ENCODE measurements around the gene LMNTD1.

Gene LMNTD1

DNA sequence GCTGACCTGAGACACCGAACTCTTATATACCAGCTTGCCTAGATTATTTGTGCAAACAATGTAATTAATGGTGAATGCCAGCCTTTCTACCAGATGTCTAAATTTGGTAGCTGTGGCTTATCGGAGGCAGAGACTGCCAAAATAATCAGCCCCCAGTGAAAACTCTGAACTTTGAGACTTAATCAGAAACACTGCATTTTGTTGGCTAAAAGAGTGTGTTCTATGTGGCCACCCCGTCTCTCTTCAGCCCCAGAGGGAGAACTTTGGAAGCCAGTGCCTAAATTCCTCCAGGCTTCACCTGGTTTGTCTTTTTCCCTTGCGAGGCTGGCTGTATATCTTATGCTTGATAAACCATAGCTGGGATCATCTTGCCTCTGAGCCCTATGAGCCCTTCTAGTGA lies 90.1 kb downstream of the LMNTD1 start:
- TF ChIP-seq, protein P1, sequence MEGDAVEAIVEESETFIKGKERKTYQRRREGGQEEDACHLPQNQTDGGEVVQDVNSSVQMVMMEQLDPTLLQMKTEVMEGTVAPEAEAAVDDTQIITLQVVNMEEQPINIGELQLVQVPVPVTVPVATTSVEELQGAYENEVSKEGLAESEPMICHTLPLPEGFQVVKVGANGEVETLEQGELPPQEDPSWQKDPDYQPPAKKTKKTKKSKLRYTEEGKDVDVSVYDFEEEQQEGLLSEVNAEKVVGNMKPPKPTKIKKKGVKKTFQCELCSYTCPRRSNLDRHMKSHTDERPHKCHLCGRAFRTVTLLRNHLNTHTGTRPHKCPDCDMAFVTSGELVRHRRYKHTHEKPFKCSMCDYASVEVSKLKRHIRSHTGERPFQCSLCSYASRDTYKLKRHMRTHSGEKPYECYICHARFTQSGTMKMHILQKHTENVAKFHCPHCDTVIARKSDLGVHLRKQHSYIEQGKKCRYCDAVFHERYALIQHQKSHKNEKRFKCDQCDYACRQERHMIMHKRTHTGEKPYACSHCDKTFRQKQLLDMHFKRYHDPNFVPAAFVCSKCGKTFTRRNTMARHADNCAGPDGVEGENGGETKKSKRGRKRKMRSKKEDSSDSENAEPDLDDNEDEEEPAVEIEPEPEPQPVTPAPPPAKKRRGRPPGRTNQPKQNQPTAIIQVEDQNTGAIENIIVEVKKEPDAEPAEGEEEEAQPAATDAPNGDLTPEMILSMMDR (IDR thresholded peaks at IDR 0.05; ENCODE audit: low read depth, low read length), result no peak
- no peak for DNase-seq (ENCODE audit: low read depth, low spot score)
- in situ Hi-C loops (cut with HindIII; ENCODE audit: low sequenced_read_pairs), result no loop called here

DNA sequence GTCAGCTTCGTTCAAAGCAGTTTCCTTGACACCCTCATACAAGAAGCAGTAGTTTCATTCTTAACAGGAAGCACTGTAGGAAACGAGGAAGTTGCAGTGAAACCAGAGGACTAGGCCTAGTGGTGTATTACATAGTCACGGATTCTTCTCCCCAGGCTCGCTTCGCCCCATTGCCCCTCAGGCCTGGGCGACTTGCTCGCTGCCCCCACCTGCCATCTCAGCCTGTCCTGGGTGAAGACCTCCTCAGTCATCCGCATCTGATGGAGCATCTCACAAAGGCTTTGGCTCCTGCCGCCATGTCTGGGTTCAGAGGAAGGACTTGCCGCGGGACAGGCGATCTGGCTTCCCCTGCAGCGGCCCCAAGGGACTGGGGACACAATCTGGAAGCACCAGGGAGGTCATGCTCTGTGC lies 93.5 kb downstream of the LMNTD1 start:
- H3K4me3 ChIP-seq (ENCODE audit: low read depth, low read length), result no peak overlapping the region
- DNase-seq (ENCODE audit: low read depth, low spot score), result no peak
- TF ChIP-seq, protein P1 (IDR thresholded peaks at IDR 0.05; ENCODE audit: low read depth, low read length), result no peak
- in situ Hi-C loops (cut with HindIII; ENCODE audit: low sequenced_read_pairs), result no loop called here

More for the DNA sequence above, 90.1 kb downstream of the LMNTD1 start:
- no peak overlapping the region for H3K4me3 ChIP-seq (ENCODE audit: low read depth, low read length)

DNA sequence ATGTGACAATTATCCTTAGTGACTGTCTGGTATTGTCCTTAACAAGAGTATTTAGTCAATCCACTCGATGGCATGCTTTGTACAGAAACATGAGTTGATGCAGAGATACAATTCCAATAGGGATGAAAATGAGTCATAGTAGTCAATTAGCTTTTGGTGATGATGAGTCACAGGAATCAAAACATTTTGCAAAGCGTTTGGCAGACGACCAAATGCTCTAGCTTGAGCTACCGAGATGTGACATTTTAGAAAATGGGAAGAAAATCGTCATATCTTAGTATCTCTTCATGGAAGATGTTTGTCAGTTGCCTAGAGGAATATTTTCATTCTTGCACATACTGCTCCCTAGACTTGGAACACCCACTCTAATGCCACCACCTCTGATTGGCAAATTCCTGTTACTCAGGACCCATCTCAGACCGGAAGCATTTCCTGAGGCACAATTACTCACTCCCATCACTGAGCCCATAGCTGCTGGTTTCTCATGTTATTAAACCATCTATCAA lies 95.0 kb downstream of the LMNTD1 start:
- TF ChIP-seq, protein P1 (IDR thresholded peaks at IDR 0.05; ENCODE audit: low read depth, low read length), result no peak
- no peak overlapping the region for H3K4me3 ChIP-seq (ENCODE audit: low read depth, low read length)
- DNase-seq (ENCODE audit: low read depth, low spot score), result peak; percentile 95
- in situ Hi-C loops (cut with HindIII; ENCODE audit: low sequenced_read_pairs), result no loop called here

DNA sequence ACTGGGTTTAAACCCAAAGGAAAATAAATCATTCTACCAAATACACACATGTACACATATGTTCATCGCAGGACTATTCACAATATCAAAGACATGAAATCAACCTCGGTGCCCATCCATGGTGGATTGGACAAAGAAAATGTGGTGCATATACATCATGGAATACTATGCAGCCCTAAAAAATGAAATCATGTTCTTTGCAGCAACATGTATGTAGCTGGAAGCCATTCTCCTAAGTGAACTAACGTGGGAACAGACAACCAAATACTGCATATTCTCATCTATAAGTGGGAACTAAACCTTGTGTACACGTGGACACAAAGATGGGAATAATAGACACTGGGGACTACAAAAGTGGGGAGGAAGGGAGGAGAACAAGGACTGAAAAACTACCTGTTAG lies 96.6 kb downstream of the LMNTD1 start:
- DNase-seq (ENCODE audit: low read depth, low spot score), result no peak
- TF ChIP-seq, protein P1 (IDR thresholded peaks at IDR 0.05; ENCODE audit: low read depth, low read length), result no peak
- H3K4me3 ChIP-seq (ENCODE audit: low read depth, low read length), result no peak overlapping the region
- in situ Hi-C loops (cut with HindIII; ENCODE audit: low sequenced_read_pairs), result no loop called here

DNA sequence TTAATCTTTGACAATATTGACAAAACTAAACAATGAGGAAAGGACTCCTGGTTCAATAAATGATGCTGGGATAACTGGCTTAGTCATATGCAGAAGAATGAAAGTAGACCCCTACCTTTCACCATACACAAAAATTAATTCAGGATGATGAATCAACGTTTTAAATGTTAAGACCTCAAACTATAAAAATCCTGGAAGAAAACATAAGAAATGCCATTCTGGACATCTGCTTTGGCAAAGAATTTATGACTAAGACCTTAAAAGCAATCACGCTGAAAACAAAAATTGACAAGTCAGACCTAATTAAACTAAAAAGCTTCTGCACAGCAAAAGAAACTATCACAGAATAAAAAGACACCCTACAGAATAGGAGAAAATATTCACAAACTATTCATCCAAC lies 97.4 kb downstream of the LMNTD1 start:
- TF ChIP-seq, protein P1 (IDR thresholded peaks at IDR 0.05; ENCODE audit: low read depth, low read length), result no peak
- in situ Hi-C loops (cut with HindIII; ENCODE audit: low sequenced_read_pairs), result no loop called here
- H3K4me3 ChIP-seq (ENCODE audit: low read depth, low read length), result no peak overlapping the region
- no peak for DNase-seq (ENCODE audit: low read depth, low spot score)

DNA sequence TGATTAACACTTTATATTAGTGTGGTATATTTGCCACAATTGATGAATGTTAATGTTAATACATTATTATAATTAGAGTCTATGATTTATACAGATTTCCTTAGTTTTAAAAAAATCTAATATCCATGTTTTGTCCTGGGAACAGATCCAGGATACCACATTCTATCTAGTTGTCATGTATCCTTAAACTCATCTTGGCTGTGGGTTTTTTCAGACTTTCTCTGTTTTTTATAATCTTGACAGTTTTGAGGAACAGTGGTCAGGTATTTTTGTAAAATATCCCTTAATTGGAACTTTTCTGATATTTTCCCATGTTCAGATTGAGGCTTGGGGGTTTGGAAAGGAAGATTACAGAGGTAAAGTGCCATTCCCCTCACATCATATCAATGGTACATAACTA lies 104.1 kb downstream of the LMNTD1 start:
- H3K4me3 ChIP-seq (ENCODE audit: low read depth, low read length), result no peak overlapping the region
- DNase-seq (ENCODE audit: low read depth, low spot score), result no peak
- in situ Hi-C loops (cut with HindIII; ENCODE audit: low sequenced_read_pairs), result no loop called here
- TF ChIP-seq, protein P1 (IDR thresholded peaks at IDR 0.05; ENCODE audit: low read depth, low read length), result no peak

DNA sequence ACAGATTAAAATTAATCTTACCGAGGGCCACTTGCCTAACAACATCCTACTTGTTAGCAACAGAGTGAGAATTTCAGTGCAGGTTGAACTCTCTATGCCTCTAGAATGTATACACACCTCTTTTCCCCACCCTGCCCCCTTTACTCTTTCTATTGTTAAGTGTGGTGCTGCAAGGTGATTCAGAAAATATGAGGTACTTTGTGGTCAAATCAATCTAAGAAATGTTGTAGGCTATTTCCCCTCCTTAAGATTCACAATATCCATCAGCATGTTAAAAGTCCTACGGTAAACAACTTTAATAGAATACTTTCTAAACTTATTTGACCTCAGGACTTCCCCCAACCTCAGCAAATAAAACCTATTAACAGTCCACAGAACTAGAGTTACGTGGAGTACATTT lies 106.0 kb downstream of the LMNTD1 start:
- in situ Hi-C loops (cut with HindIII; ENCODE audit: low sequenced_read_pairs), result no loop called here
- DNase-seq (ENCODE audit: low read depth, low spot score), result no peak
- no peak overlapping the region for H3K4me3 ChIP-seq (ENCODE audit: low read depth, low read length)
- TF ChIP-seq, protein P1 (IDR thresholded peaks at IDR 0.05; ENCODE audit: low read depth, low read length), result no peak
